Activated CD8-positive, alpha-beta memory T cell treated with anti-CD3 and anti-CD28 coated beads, Interleukin-2, amount 50 U/mL, for 1 hour (primary cell): ENCODE results near the gene PKD1L1.
"Not testable (repeated sequence)": the region's sequence is repeated elsewhere in the genome, so short reads cannot be mapped to it uniquely, and the experiment has no call there.

Experiments used
- DNase-seq: peaks from one replicate; pipeline ENCODE4 v3.0.0-alpha.2; 2020; ENCODE audit errors: extremely low read depth

PKD1L1 gene

GRCh38 chr7:47794016-47794415 lies 154.2 kb downstream of the PKD1L1 start:
- DNase-seq: no peak

GRCh38 chr7:47793186-47793585 lies 155.1 kb downstream of the PKD1L1 start:
- DNase-seq: not testable (repeated sequence)

GRCh38 chr7:47792521-47793121 lies 155.6 kb downstream of the PKD1L1 start:
- DNase-seq: no peak

GRCh38 chr7:47791682-47792081 lies 156.6 kb downstream of the PKD1L1 start:
- DNase-seq: no peak

- no peak for DNase-seq
Observed at GRCh38 chr7:47788083-47788482, 160.2 kb downstream of the PKD1L1 start.

GRCh38 chr7:47787249-47788069 lies 160.8 kb downstream of the PKD1L1 start:
- no peak for DNase-seq

- no peak for DNase-seq
Observed at GRCh38 chr7:47786557-47787248, 161.6 kb downstream of the PKD1L1 start.

GRCh38 chr7:47785923-47786556 lies 162.2 kb downstream of the PKD1L1 start:
- no peak for DNase-seq

- DNase-seq: no peak
Observed at GRCh38 chr7:47783456-47784223, 164.6 kb downstream of the PKD1L1 start.

- DNase-seq: no peak
Observed at GRCh38 chr7:47782792-47783191, 165.5 kb downstream of the PKD1L1 start.

GRCh38 chr7:47782022-47782421 lies 166.2 kb downstream of the PKD1L1 start:
- no peak for DNase-seq

- DNase-seq: no peak
Observed at GRCh38 chr7:47780555-47780954, 167.7 kb downstream of the PKD1L1 start.

GRCh38 chr7:47779341-47779771 lies 168.9 kb downstream of the PKD1L1 start:
- DNase-seq: no peak

GRCh38 chr7:47778153-47778661 lies 170.1 kb downstream of the PKD1L1 start:
- DNase-seq: no peak

GRCh38 chr7:47777531-47778152 lies 170.6 kb downstream of the PKD1L1 start:
- no peak for DNase-seq

- DNase-seq: no peak
Observed at GRCh38 chr7:47776335-47776734, 171.9 kb downstream of the PKD1L1 start.

- no peak for DNase-seq
Observed at GRCh38 chr7:47775238-47775637, 173.0 kb downstream of the PKD1L1 start.

GRCh38 chr7:47772492-47772891 lies 175.8 kb downstream of the PKD1L1 start:
- no peak for DNase-seq

GRCh38 chr7:47771990-47772360 lies 176.3 kb downstream of the PKD1L1 start:
- DNase-seq: no peak

GRCh38 chr7:47771336-47771989 lies 176.8 kb downstream of the PKD1L1 start:
- DNase-seq: no peak
